ENCODE measurements around the gene SLC6A5.

The SLC6A5 gene

GRCh38 chr11:20668844-20669819 is 69.7 kb downstream of the SLC6A5 start, which contains the start of gene NELL1:
Gene NELL1, plus strand, starts transcription at chr11:20669586.
- no peak for DNase-seq (ENCODE audit: low read depth in 2 of 2)

- DNase-seq (ENCODE audit: low read depth in 2 of 2) = no peak
Measured at GRCh38 chr11:20669820-20670684, 70.6 kb downstream of the SLC6A5 start.

DNA sequence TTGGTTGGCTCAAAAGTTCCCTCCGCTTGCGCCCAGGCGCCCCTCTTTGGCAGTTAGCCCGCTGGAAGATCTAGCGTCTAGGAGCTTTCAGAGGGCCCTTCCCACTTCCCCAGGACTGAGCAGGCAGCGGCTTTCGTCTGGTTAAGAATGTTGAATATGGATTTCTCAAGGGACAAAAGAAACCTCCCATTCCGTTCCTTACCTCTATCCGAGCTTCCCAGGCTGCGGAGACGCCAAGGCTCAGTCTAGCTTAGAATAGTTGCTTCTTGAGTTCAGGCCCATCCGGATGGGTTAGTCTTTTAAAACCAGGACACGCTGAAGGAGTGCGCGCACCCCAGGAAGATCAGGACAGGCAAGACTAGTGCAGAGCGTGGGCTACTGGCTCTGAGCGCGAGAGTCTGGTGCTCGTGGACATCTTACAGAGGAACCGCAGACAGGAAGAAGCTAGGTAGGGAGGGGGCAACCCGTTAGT is 71.6 kb downstream of the SLC6A5 start:
- no peak for DNase-seq (ENCODE audit: low read depth in 2 of 2)

DNA sequence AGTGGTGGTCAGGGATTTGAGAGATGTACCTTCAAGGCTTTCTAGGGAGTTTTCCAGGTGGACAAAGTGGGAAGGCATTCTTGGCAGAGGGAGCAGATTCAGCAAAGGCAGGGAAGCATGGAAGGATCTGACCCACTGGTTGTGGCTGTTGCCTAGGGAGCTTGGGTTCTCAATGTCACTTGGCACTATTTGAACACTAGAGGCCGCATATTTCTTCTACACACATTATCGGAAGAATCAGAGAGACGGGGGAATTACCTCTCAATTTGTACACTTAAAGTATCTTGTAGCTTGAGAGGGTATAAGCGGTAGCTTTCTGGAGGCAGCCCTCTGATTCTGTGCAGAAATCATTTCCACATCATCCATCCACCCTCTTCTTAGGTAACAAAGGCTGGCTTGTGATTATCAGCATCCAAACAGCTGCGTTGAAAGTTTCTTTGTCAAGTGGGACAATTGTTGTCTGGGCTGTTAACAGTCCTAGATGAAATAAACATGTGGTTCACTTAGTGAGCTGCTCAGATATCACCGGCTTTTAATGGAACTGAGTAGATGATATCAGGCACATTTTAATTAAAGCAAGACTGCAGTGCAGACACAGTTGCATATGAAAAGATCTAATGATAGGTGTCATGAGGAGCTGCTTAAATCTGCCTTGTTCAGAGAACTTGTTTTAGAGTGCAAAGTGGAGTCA is 72.6 kb downstream of the SLC6A5 start:
- no peak for DNase-seq (ENCODE audit: low read depth in 2 of 2)

- DNase-seq (ENCODE audit: low read depth in 2 of 2) = no peak
Measured at GRCh38 chr11:20672575-20672974, 73.2 kb downstream of the SLC6A5 start.

DNA sequence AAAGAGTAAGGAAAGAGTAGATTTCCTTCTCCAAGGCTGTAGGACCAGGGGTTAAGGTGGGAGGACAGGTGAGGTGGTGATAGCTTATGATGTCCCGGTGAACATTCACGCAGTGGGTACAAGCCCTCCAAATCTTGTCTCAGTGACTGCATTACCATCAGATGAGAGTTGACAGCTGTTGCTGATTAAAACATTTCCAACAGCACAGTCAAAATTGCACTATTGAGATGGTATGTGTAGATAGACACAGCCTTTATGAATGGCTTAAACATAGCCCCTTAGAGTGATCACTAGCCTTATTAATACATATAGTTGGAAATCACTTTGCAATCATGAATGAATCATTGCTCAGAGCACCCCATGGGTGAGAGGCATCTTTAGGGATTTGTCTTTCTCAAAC is 77.2 kb downstream of the SLC6A5 start:
- no peak for DNase-seq (ENCODE audit: low read depth in 2 of 2)

- DNase-seq (ENCODE audit: low read depth in 2 of 2) = no peak
Measured at GRCh38 chr11:20688761-20689160, 89.4 kb downstream of the SLC6A5 start.

GRCh38 chr11:20707876-20708275 is 108.5 kb downstream of the SLC6A5 start:
- DNase-seq (ENCODE audit: low read depth in 2 of 2) = no peak
